Activated CD4-positive, alpha-beta T cell treated with anti-CD3 and anti-CD28 coated beads, Interleukin-2, amount 50 U/mL, for 24 hours (primary cell): ENCODE data around the gene WHRN.

Experiments
- DNase-seq, 2 donors: peaks; one replicate each; pipeline ENCODE4 v3.0.0-alpha.2; 2020; ENCODE audit warnings: low read depth in 1 of 2, low spot score in 1 of 2

The WHRN gene

GRCh38 chr9:114515528-114515927 lies 10.3 kb upstream of the WHRN start:
- DNase-seq, result no peak

- no peak for DNase-seq
Observed at GRCh38 chr9:114513959-114514267, 8.6 kb upstream of the WHRN start.

- DNase-seq, result no peak
Observed at GRCh38 chr9:114513055-114513958, 8.0 kb upstream of the WHRN start.

- DNase-seq, result no peak
Observed at GRCh38 chr9:114511978-114512874, 7.0 kb upstream of the WHRN start.

GRCh38 chr9:114507726-114508125 lies 2.5 kb upstream of the WHRN start:
- DNase-seq, result no peak

- DNase-seq, result no peak
Observed at GRCh38 chr9:114506082-114506390, 763 bp upstream of the WHRN start.

- no peak for DNase-seq
Observed at GRCh38 chr9:114504341-114505186, 709 bp downstream of the WHRN start.

GRCh38 chr9:114503522-114504340 lies 1.5 kb downstream of the WHRN start:
- DNase-seq, result no peak

GRCh38 chr9:114503009-114503408 lies 2.3 kb downstream of the WHRN start:
- no peak for DNase-seq

- DNase-seq, result no peak
Observed at GRCh38 chr9:114501796-114502682, 3.2 kb downstream of the WHRN start.

GRCh38 chr9:114500697-114501292 lies 4.5 kb downstream of the WHRN start:
- DNase-seq, result no peak

GRCh38 chr9:114499941-114500696 lies 5.2 kb downstream of the WHRN start:
- DNase-seq, result no peak

GRCh38 chr9:114499528-114499927 lies 5.7 kb downstream of the WHRN start:
- no peak for DNase-seq

- DNase-seq, result no peak
Observed at GRCh38 chr9:114497727-114498382, 7.4 kb downstream of the WHRN start.

GRCh38 chr9:114497236-114497635 lies 8.0 kb downstream of the WHRN start:
- DNase-seq, result no peak

- no peak for DNase-seq
Observed at GRCh38 chr9:114496011-114496410, 9.3 kb downstream of the WHRN start.

- no peak for DNase-seq
Observed at GRCh38 chr9:114494776-114495569, 10.3 kb downstream of the WHRN start.
